Endothelial cell of umbilical vein (primary cell): Measurements from ENCODE around the gene DBI. TPM values are rescaled to one million over a fixed set of nuclear protein-coding genes. Genes with fewer than 3 reads are reported as not detected.

Source experiments
- BruUV-seq: library from RNA; stranded (reverse); fragments of 400-500 nt; replicated peaks from 2 replicates; lab custom pipeline; 2021; lab: Mats Ljungman, UMichigan
- CTCF ChIA-PET: fragments of 300-600, 350-600 bp; sonication (Branson Sonifier 250); formaldehyde crosslinking; loops from one replicate; lab custom pipeline; 2021; ENCODE audit warnings: antibody characterized with exemption, inconsistent platforms; lab: Charles Lee
- POLR2A ChIA-PET: fragments of 300-600, 350-600 bp; sonication (Branson Sonifier 250); formaldehyde crosslinking; loops from one replicate; lab custom pipeline; 2021; ENCODE audit warnings: antibody characterized with exemption, inconsistent platforms; lab: Charles Lee
- DNase-seq: peaks from one replicate; pipeline ENCODE4 v3.0.0-alpha.2; 2011; ENCODE audit warnings: low read depth, low spot score
- FAIRE-seq: peaks from 2 replicates; lab custom pipeline; 2011; peaks lifted over from hg19 to GRCh38; lab: Jason Lieb, UNC
- H2AFZ ChIP-seq: 2 replicates; pipeline ENCODE4 v1.6.0; 2012; ENCODE audit warnings: low read depth, low read length, control low read depth, inconsistent platforms
- H3K27ac ChIP-seq: 2 replicates; pipeline ENCODE4 v1.5.1; 2011; ENCODE audit warnings: low read depth, mild to moderate bottlenecking, control low read depth, low read length, moderate library complexity; ENCODE audit not compliant: insufficient read depth
- H3K27me3 ChIP-seq, 2 experiments: 2 replicates each; pipeline versions ENCODE4 v1.6.0 to v1.6.1; 2011; ENCODE audit warnings: low read length in 2 of 2, mixed read lengths in 1 of 2; ENCODE audit not compliant: control insufficient read depth in 2 of 2, insufficient read depth in 2 of 2
- H3K36me3 ChIP-seq, 2 experiments: 2 replicates in 1 of 2; 3 replicates in 1 of 2; pipeline ENCODE4 v1.5.1; 2011; ENCODE audit warnings: low read length in 2 of 2, mild to moderate bottlenecking in 1 of 2, moderate library complexity in 1 of 2; ENCODE audit not compliant: control insufficient read depth in 2 of 2, insufficient read depth in 2 of 2; ENCODE audit errors: extremely low read depth in 1 of 2
- H3K4me1 ChIP-seq: 3 replicates; pipeline ENCODE4 v1.5.1; 2011; ENCODE audit warnings: mild to moderate bottlenecking, low read length; ENCODE audit not compliant: control insufficient read depth, insufficient read depth; ENCODE audit errors: extremely low read depth
- H3K4me2 ChIP-seq: 2 replicates; pipeline ENCODE4 v1.6.1; 2011; ENCODE audit warnings: low read length, control low read depth, mixed read lengths; ENCODE audit not compliant: insufficient read depth
- H3K4me3 ChIP-seq, 3 experiments: fragments of 200-600 bp in 1 of 3; sonication (generic), shearing (Covaris generic) in 1 of 3; replicated peaks in 1 of 3; 2 replicates each; pipeline ENCODE4 v1.5.1; 2011 to 2016; ENCODE audit warnings: control low read depth in 3 of 3, low read length in 3 of 3, mild to moderate bottlenecking in 2 of 3, inconsistent platforms in 1 of 3, low read depth in 1 of 3, moderate library complexity in 1 of 3; ENCODE audit not compliant: insufficient read depth in 1 of 3
- H3K79me2 ChIP-seq: 2 replicates; pipeline ENCODE4 v1.6.0; 2012; ENCODE audit warnings: low read length, inconsistent platforms; ENCODE audit not compliant: control insufficient read depth, insufficient read depth
- H3K9ac ChIP-seq: replicated peaks from 2 replicates; pipeline ENCODE3; 2011; ENCODE audit warnings: low read length, control low read depth; ENCODE audit not compliant: insufficient read depth; ENCODE audit errors: extremely low read depth
- H3K9me1 ChIP-seq: replicated peaks from 3 replicates; pipeline ENCODE4 v1.6.0; 2011; ENCODE audit warnings: mild to moderate bottlenecking, low read length; ENCODE audit not compliant: control insufficient read depth, insufficient read depth; ENCODE audit errors: extremely low read depth
- H3K9me3 ChIP-seq: replicated peaks from 2 replicates; pipeline ENCODE4 v1.5.1; 2012; ENCODE audit warnings: low read length, inconsistent platforms; ENCODE audit not compliant: control insufficient read depth, insufficient read depth
- H4K20me1 ChIP-seq: replicated peaks from 2 replicates; pipeline ENCODE3; 2011; ENCODE audit warnings: mild to moderate bottlenecking, low read length; ENCODE audit not compliant: control insufficient read depth, insufficient read depth; ENCODE audit errors: extremely low read depth
- EZH2 ChIP-seq: IDR thresholded peaks from 2 replicates; pipeline ENCODE4 v1.6.1; 2012; ENCODE audit warnings: borderline replicate concordance, low read depth, mild to moderate bottlenecking, moderate library complexity, low read length, inconsistent platforms; ENCODE audit not compliant: severe bottlenecking
- FOS ChIP-seq: IDR thresholded peaks from 2 replicates; pipeline ENCODE4 v1.6.1; 2011; ENCODE audit warnings: mild to moderate bottlenecking, low read length, moderate library complexity, borderline replicate concordance; ENCODE audit not compliant: insufficient read depth
- GATA2 ChIP-seq: IDR thresholded peaks from 2 replicates; pipeline ENCODE4 v1.7.0; 2011; ENCODE audit warnings: low read depth, mild to moderate bottlenecking, moderate library complexity, mixed read lengths, low read length; ENCODE audit not compliant: insufficient read length, insufficient read depth
- JUN ChIP-seq: IDR thresholded peaks from 2 replicates; pipeline ENCODE4 v1.6.1; 2011; ENCODE audit warnings: borderline replicate concordance, low read depth; ENCODE audit not compliant: insufficient read length, insufficient read depth
- MYC ChIP-seq: IDR thresholded peaks from one replicate; pipeline ENCODE4 v1.6.1; 2011; ENCODE audit warnings: mild to moderate bottlenecking, low read depth, low read length
- POLR2A ChIP-seq: IDR thresholded peaks from 2 replicates; pipeline ENCODE4 v1.6.1; 2012; ENCODE audit warnings: low read depth, mild to moderate bottlenecking, control low read depth, low read length
- POLR2AphosphoS5 ChIP-seq: IDR thresholded peaks from 2 replicates; pipeline ENCODE4 v1.6.1; 2012; ENCODE audit warnings: low read depth, mild to moderate bottlenecking, control low read depth, low read length, moderate library complexity; ENCODE audit not compliant: insufficient read depth
- dilution Hi-C: fragments of 300-500 bp; cut with MboI; formaldehyde crosslinking; loops from one replicate; pipeline ENCODE4 v1.15.0; 2019; ENCODE audit warnings: low sequenced_read_pairs; ENCODE audit not compliant: extremely low pct_ligation_motif_present
- intact Hi-C: fragments of 100-400 bp; cut with micrococcal nuclease; formaldehyde crosslinking; loops from one replicate; pipeline ENCODE4 v1.10.0; 2022
- polyA plus RNA-seq, 4 experiments: library from polyadenylated mRNA; depleted of rRNA in 3 of 4; stranded (reverse) in 3 of 4; unstranded in 1 of 4; fragments of >200 nt; gene quantifications; 2 replicates each; pipeline versions ENCODE4 v1.2.1 to v1.2.3, GENCODE V29; 2011 to 2012; ENCODE audit warnings: missing spikeins in 1 of 4
- total RNA-seq: library from RNA; stranded (reverse); gene quantifications from 2 replicates; pipeline ENCODE4 v1.2.3, GENCODE V29; 2021
- TF ChIP-seq, protein P1 (sequence below): IDR thresholded peaks from 2 replicates; pipeline ENCODE4 v1.6.1; 2011; ENCODE audit not compliant: insufficient read depth, insufficient read length
- TF ChIP-seq, protein P2 (sequence below), 2 donors: IDR thresholded peaks; 1 replicate in 1 of 2; 2 replicates in 1 of 2; pipeline ENCODE4 v1.5.1; 2011; ENCODE audit warnings: low read length in 2 of 2, mild to moderate bottlenecking in 2 of 2, moderate library complexity in 2 of 2, control low read depth in 1 of 2, inconsistent platforms in 1 of 2, low read depth in 1 of 2; ENCODE audit not compliant: insufficient read depth in 1 of 2; ENCODE audit errors: extremely low read depth in 1 of 2

Gene DBI
- total and polyA plus RNA-seq, 2 donors (not counting 3 experiments of a cell fraction or from before 2014, with no cell fraction given) = 214 to 233 TPM

DNA sequence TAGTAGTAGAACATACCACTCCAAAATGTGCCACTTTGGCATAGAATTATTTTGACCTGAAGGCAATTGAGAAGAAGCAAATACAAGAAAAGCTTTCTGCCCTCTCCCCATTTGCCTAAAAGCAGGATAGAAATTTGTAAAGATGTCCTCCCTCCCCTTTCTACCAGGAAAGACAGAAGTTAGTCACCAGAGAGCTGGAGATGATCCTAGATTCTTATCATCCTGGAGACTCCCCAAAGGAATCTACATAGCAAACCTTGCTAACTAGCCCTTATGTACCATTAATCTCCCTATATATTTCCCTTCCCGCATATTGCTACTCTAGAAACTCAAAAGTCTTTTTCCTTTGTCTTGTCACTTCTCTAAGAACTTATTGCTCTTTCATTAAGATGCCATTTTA, 52.3 kb downstream of the DBI start:
- H3K9me1 ChIP-seq = no peaks in the 10 kb centered on the region
- no peaks in the 10 kb centered on the region for H4K20me1 ChIP-seq
- H3K4me3 ChIP-seq = no peak overlapping the region
- POLR2A ChIA-PET = no interaction called here
- CTCF ChIA-PET = no interaction called here
- intact Hi-C loops = no loop called here
- FAIRE-seq (no peak), DNase-seq (no peak)
- H3K9me3 ChIP-seq = no peaks in the 10 kb centered on the region
- H3K9ac ChIP-seq = no peak overlapping the region
- H3K36me3 ChIP-seq = no peaks in the 10 kb centered on the region
- dilution Hi-C loops = no loop called here
- no peaks in the 10 kb centered on the region for H3K79me2 ChIP-seq
- H3K4me1 ChIP-seq = no peaks in the 10 kb centered on the region
- BruUV-seq = no TSS peak
- H3K27ac ChIP-seq = no peak overlapping the region
- H3K4me2 ChIP-seq = no peak overlapping the region
- peaks cover 26 to 27% of the 10 kb centered on the region in 2 experiments for H3K27me3 ChIP-seq
- no peak overlapping the region for H2AFZ ChIP-seq
- TF ChIP-seq FOS (no peak), MYC (no peak), JUN (no peak), EZH2 (no peak), POLR2A (no peak), GATA2 (no peak), POLR2AphosphoS5 (no peak)
- TF ChIP-seq, protein P1, sequence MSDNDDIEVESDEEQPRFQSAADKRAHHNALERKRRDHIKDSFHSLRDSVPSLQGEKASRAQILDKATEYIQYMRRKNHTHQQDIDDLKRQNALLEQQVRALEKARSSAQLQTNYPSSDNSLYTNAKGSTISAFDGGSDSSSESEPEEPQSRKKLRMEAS = no peak
- TF ChIP-seq, protein P2, sequence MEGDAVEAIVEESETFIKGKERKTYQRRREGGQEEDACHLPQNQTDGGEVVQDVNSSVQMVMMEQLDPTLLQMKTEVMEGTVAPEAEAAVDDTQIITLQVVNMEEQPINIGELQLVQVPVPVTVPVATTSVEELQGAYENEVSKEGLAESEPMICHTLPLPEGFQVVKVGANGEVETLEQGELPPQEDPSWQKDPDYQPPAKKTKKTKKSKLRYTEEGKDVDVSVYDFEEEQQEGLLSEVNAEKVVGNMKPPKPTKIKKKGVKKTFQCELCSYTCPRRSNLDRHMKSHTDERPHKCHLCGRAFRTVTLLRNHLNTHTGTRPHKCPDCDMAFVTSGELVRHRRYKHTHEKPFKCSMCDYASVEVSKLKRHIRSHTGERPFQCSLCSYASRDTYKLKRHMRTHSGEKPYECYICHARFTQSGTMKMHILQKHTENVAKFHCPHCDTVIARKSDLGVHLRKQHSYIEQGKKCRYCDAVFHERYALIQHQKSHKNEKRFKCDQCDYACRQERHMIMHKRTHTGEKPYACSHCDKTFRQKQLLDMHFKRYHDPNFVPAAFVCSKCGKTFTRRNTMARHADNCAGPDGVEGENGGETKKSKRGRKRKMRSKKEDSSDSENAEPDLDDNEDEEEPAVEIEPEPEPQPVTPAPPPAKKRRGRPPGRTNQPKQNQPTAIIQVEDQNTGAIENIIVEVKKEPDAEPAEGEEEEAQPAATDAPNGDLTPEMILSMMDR (IDR thresholded peaks at IDR 0.05; ENCODE audit: extremely low read depth in 1 of 2, insufficient read depth in 1 of 2, low read depth in 1 of 2, low read length in 2 of 2) = no peak
